A673 (cell line): Measurements from ENCODE around the gene LSM3. TPM values are rescaled to one million over a fixed set of nuclear protein-coding genes. Genes with fewer than 3 reads are reported as not detected.
"Not testable (repeated sequence)": the region's sequence is repeated elsewhere in the genome, so short reads cannot be mapped to it uniquely, and the experiment has no call there.

Experiments
- BruUV-seq: library from RNA; stranded (reverse); fragments of 400-500 nt; replicated peaks from 2 replicates; lab custom pipeline; 2021; lab: Mats Ljungman, UMichigan
- CTCF ChIA-PET: fragments of 300-600 bp; sonication (Branson Sonifier 250); formaldehyde crosslinking; loops from one replicate; lab custom pipeline; 2022; ENCODE audit warnings: antibody characterized with exemption; lab: Charles Lee
- POLR2A ChIA-PET: fragments of 300-600 bp; sonication (Branson Sonifier 250); formaldehyde crosslinking; loops from one replicate; lab custom pipeline; 2022; ENCODE audit warnings: antibody characterized with exemption; ENCODE audit not compliant: low non-redundant PET; lab: Charles Lee
- DNase-seq: peaks from one replicate; pipeline ENCODE4 v3.0.0-alpha.2; 2015; ENCODE audit warnings: low spot score
- H3K27ac ChIP-seq: fragments of 200-600 bp; sonication (generic); 2 replicates; pipeline ENCODE4 v1.5.1; 2016; ENCODE audit warnings: mixed run types, low read depth, mild to moderate bottlenecking, mixed read lengths, antibody characterized with exemption, low read length; ENCODE audit not compliant: poor library complexity, severe bottlenecking
- H3K27me3 ChIP-seq: fragments of 200-600 bp; sonication (generic); replicated peaks from 2 replicates; pipeline ENCODE4 v1.6.1; 2017; ENCODE audit warnings: mixed run types, low read depth, mild to moderate bottlenecking, mixed read lengths, antibody characterized with exemption, low read length; ENCODE audit not compliant: insufficient read depth, poor library complexity
- H3K36me3 ChIP-seq: fragments of 200-600 bp; sonication (generic); 2 replicates; pipeline ENCODE4 v1.6.1; 2016; ENCODE audit warnings: mixed run types, mild to moderate bottlenecking, mixed read lengths, antibody characterized with exemption, low read length; ENCODE audit not compliant: insufficient read depth, poor library complexity, severe bottlenecking
- H3K4me1 ChIP-seq: fragments of 200-600 bp; sonication (generic); 2 replicates; pipeline ENCODE4 v1.6.1; 2017; ENCODE audit warnings: mixed run types, mild to moderate bottlenecking, mixed read lengths, antibody characterized with exemption, low read length; ENCODE audit not compliant: insufficient read depth, poor library complexity, severe bottlenecking
- H3K4me3 ChIP-seq: fragments of 200-600 bp; sonication (generic); 2 replicates; pipeline ENCODE4 v1.5.1; 2016; ENCODE audit warnings: low read depth, mixed run types, mild to moderate bottlenecking, mixed read lengths, low read length; ENCODE audit not compliant: poor library complexity, severe bottlenecking
- H3K9me3 ChIP-seq: fragments of 200-600 bp; sonication (generic); 2 replicates; pipeline ENCODE4 v1.6.1; 2016; ENCODE audit warnings: mixed run types, low read depth, mild to moderate bottlenecking, mixed read lengths, antibody characterized with exemption, low read length; ENCODE audit not compliant: poor library complexity, severe bottlenecking
- EZH2 ChIP-seq: fragments of 200-600 bp; sonication (generic); IDR thresholded peaks from 2 replicates; pipeline ENCODE4 v1.6.1; 2017; ENCODE audit warnings: borderline replicate concordance, low read depth, mild to moderate bottlenecking, mixed read lengths, antibody characterized with exemption, low read length; ENCODE audit not compliant: poor library complexity, severe bottlenecking
- intact Hi-C: fragments of 100-400 bp; cut with micrococcal nuclease; formaldehyde crosslinking; loops from one replicate; pipeline ENCODE4 v1.10.0; 2022; ENCODE audit not compliant: unreplicated experiment
- total RNA-seq: library from RNA; stranded (reverse); gene quantifications from 2 replicates; pipeline ENCODE4 v1.2.3, GENCODE V29; 2021
- TF ChIP-seq, protein P1 (sequence below): fragments of 300-800, 200-600 bp; sonication (generic); conservative IDR thresholded peaks from 2 replicates; pipeline ENCODE4 v1.5.1; 2017; ENCODE audit warnings: low read depth, mild to moderate bottlenecking, antibody characterized with exemption, low read length, moderate library complexity, mixed read lengths

LSM3 gene
- total RNA-seq, 1 experiment from 2014 or later = 29.4 TPM

GRCh38 chr3:14223595-14223994 is 45.0 kb downstream of the LSM3 start:
- DNase-seq = no peak
- CTCF ChIA-PET = interaction anchor here (0.5 kb wide), 1 partner anchor 245 kb away, joined by 5 read pairs; no protein-coding TSS in a partner anchor
- BruUV-seq = no TSS peak
- Histone ChIP-seq H3K36me3 (no peaks in the 10 kb centered on the region), H3K27ac (no peak overlapping the region), H3K4me3 (no peak overlapping the region), H3K4me1 (no peaks in the 10 kb centered on the region), H3K27me3 (no peaks in the 10 kb centered on the region), H3K9me3 (peaks cover 4% of the 10 kb centered on the region)
- intact Hi-C loops = no loop called here
- POLR2A ChIA-PET = no interaction called here
- no peak for TF ChIP-seq EZH2
- TF ChIP-seq, protein P1, sequence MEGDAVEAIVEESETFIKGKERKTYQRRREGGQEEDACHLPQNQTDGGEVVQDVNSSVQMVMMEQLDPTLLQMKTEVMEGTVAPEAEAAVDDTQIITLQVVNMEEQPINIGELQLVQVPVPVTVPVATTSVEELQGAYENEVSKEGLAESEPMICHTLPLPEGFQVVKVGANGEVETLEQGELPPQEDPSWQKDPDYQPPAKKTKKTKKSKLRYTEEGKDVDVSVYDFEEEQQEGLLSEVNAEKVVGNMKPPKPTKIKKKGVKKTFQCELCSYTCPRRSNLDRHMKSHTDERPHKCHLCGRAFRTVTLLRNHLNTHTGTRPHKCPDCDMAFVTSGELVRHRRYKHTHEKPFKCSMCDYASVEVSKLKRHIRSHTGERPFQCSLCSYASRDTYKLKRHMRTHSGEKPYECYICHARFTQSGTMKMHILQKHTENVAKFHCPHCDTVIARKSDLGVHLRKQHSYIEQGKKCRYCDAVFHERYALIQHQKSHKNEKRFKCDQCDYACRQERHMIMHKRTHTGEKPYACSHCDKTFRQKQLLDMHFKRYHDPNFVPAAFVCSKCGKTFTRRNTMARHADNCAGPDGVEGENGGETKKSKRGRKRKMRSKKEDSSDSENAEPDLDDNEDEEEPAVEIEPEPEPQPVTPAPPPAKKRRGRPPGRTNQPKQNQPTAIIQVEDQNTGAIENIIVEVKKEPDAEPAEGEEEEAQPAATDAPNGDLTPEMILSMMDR = no peak

DNA sequence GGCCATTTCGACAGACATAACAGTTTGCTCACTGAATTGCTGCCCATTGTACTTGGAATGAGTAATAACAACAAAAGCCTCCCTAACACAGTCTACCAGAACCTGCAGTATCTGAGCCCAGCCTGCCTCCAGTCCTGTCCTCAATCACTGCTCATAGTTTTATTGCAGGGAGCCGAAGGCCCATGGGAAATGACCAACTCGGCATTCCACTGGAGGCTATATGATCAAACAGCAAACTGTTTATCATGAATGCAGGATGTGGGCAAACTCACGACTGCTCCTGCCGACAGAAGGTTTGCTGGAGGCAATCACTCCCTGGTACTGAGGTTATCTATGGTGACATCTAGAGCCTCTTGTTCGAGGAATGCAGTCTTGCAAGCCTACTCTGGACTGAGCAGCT is 46.3 kb downstream of the LSM3 start:
- DNase-seq = no peak
- intact Hi-C loops = no loop called here
- H3K36me3 ChIP-seq = no peaks in the 10 kb centered on the region
- H3K4me3 ChIP-seq = no peak overlapping the region
- CTCF ChIA-PET = no interaction called here
- POLR2A ChIA-PET = no interaction called here
- H3K9me3 ChIP-seq = peaks cover 4% of the 10 kb centered on the region
- no peaks in the 10 kb centered on the region for H3K4me1 ChIP-seq
- BruUV-seq = no TSS peak
- no peak for TF ChIP-seq EZH2
- no peak overlapping the region for H3K27ac ChIP-seq
- no peaks in the 10 kb centered on the region for H3K27me3 ChIP-seq

GRCh38 chr3:14225421-14225820 is 46.8 kb downstream of the LSM3 start:
- ChIA-PET POLR2A (no interaction called here), CTCF (no interaction called here)
- no peaks in the 10 kb centered on the region for H3K36me3 ChIP-seq
- no peaks in the 10 kb centered on the region for H3K27me3 ChIP-seq
- BruUV-seq = no TSS peak
- no peak overlapping the region for H3K4me3 ChIP-seq
- H3K9me3 ChIP-seq = peaks cover 4% of the 10 kb centered on the region
- no peak for TF ChIP-seq EZH2
- TF ChIP-seq, protein P1 = no peak
- H3K4me1 ChIP-seq = no peaks in the 10 kb centered on the region
- H3K27ac ChIP-seq = no peak overlapping the region
- intact Hi-C loops = no loop called here
- DNase-seq = no peak

GRCh38 chr3:14226351-14226750 is 47.7 kb downstream of the LSM3 start:
- H3K27me3 ChIP-seq, CTCF ChIA-PET: not testable (repeated sequence)

More at GRCh38 chr3:14226351-14226750, 47.7 kb downstream of the LSM3 start:
- intact Hi-C loops, DNase-seq, H3K4me1 ChIP-seq, H3K27ac ChIP-seq, BruUV-seq, H3K36me3 ChIP-seq, POLR2A ChIA-PET, H3K9me3 ChIP-seq, H3K4me3 ChIP-seq: not testable (repeated sequence)
